K562 (cell line): ENCODE measurements around the gene AIDA. TPM values are rescaled to one million over a fixed set of nuclear protein-coding genes. Genes with fewer than 3 reads are reported as not detected.

ENCODE experiments used
- ARID3A ChIP-seq: IDR thresholded peaks from 2 replicates; pipeline ENCODE4 v1.6.1; 2012; ENCODE audit warnings: low read depth, low read length, improper control_type of control experiment, borderline replicate concordance
- CREB3 ChIP-seq: fragments of 450-650 bp; conservative IDR thresholded peaks from 2 replicates; pipeline ENCODE4 v1.6.1; 2016; ENCODE audit warnings: missing genetic modification characterization, low read depth, mild to moderate bottlenecking, missing compliant biosample characterization, moderate library complexity
- CREM ChIP-seq: IDR thresholded peaks from 2 replicates; pipeline ENCODE4 v1.6.1; 2014; ENCODE audit warnings: antibody characterized with exemption, low read depth
- EWSR1 ChIP-seq: fragments of 450-650 bp; IDR thresholded peaks from 2 replicates; pipeline ENCODE4 v1.6.1; 2018; ENCODE audit warnings: borderline replicate concordance, mild to moderate bottlenecking, low read depth, moderate library complexity; ENCODE audit not compliant: partially characterized antibody
- FOXK2 ChIP-seq, 2 experiments: fragments of 450-650 bp; IDR thresholded peaks in 1 of 2; conservative IDR thresholded peaks in 1 of 2; 2 replicates each; pipeline ENCODE4 v1.6.1; 2016; ENCODE audit warnings: low read depth in 2 of 2, mild to moderate bottlenecking in 1 of 2
- GTF2A2 ChIP-seq: IDR thresholded peaks from 2 replicates; pipeline ENCODE4 v1.6.1; 2016; ENCODE audit warnings: mild to moderate bottlenecking, missing genetic modification characterization, missing compliant biosample characterization
- HDAC1 ChIP-seq, 2 experiments: fragments of 450-650 bp; IDR thresholded peaks; 2 replicates each; pipeline ENCODE4 v1.6.1; 2016 to 2017; ENCODE audit warnings: inconsistent platforms in 1 of 2, mild to moderate bottlenecking in 1 of 2, moderate library complexity in 1 of 2
- HDAC2 ChIP-seq: fragments of 450-650 bp; IDR thresholded peaks from 2 replicates; pipeline ENCODE4 v1.6.1; 2016; ENCODE audit warnings: mild to moderate bottlenecking
- HSF4 ChIP-seq: fragments of 250-450 bp; sonication (Bioruptor Pico); IDR thresholded peaks from 2 replicates; pipeline ENCODE4 v2.1.2; 2022; ENCODE audit warnings: mild to moderate bottlenecking, moderate library complexity, borderline replicate concordance
- MCM5 ChIP-seq: fragments of 450-650 bp; IDR thresholded peaks from 2 replicates; pipeline ENCODE4 v1.6.1; 2016; ENCODE audit warnings: low read depth
- NFRKB ChIP-seq: fragments of 450-650 bp; IDR thresholded peaks from 2 replicates; pipeline ENCODE4 v1.6.1; 2016; ENCODE audit warnings: low read depth
- PHB2 ChIP-seq: fragments of 450-650 bp; IDR thresholded peaks from 2 replicates; pipeline ENCODE4 v1.6.1; 2017; ENCODE audit warnings: low read depth
- SAFB ChIP-seq: fragments of 200-400 bp; formaldehyde crosslinking; IDR thresholded peaks from 2 replicates; pipeline ENCODE4 v1.6.1; 2017; ENCODE audit warnings: low read depth, low read length, borderline replicate concordance
- TEAD2 ChIP-seq: fragments of 450-650 bp; IDR thresholded peaks from 2 replicates; pipeline ENCODE4 v1.6.1; 2016; ENCODE audit warnings: missing genetic modification characterization, control low read depth, missing compliant biosample characterization
- ZBTB11 ChIP-seq, 3 experiments: fragments of 200-800 bp in 1 of 3; fragments of 250-450 bp in 1 of 3; fragments of 450-650 bp in 1 of 3; sonication (Bioruptor Pico) in 1 of 3; sonication (Bioruptor generic) in 1 of 3; formaldehyde crosslinking in 1 of 3; IDR thresholded peaks; 2 replicates each; pipeline versions ENCODE4 v1.6.1 to v1.8.0; 2016 to 2022; ENCODE audit warnings: mild to moderate bottlenecking in 2 of 3, missing genetic modification characterization in 2 of 3, missing compliant biosample characterization in 1 of 3, moderate library complexity in 1 of 3
- ZBTB17 ChIP-seq: fragments of 450-650 bp; formaldehyde crosslinking; IDR thresholded peaks from 2 replicates; pipeline ENCODE4 v1.4.0; 2020; ENCODE audit warnings: mild to moderate bottlenecking
- ZNF512 ChIP-seq: IDR thresholded peaks from 2 replicates; pipeline ENCODE4 v1.6.1; 2016; ENCODE audit warnings: missing genetic modification characterization, missing compliant biosample characterization
- ZNF764 ChIP-seq: fragments of 250-450 bp; sonication (Bioruptor Pico); IDR thresholded peaks from 2 replicates; pipeline ENCODE4 v1.4.0; 2020; ENCODE audit warnings: low read depth, mild to moderate bottlenecking, moderate library complexity
- ZNF778 ChIP-seq: fragments of 450-650 bp; formaldehyde crosslinking; IDR thresholded peaks from 2 replicates; pipeline ENCODE4 v1.4.0; 2020; ENCODE audit warnings: mild to moderate bottlenecking, moderate library complexity
- polyA plus RNA-seq, 8 experiments: library from polyadenylated mRNA; depleted of rRNA in 4 of 8; stranded (reverse) in 5 of 8; unstranded in 3 of 8; fragments of >200 nt; fragmentation: Nextera tagmentation in 2 of 8; fragmentation: Illumina TruSeq in 1 of 8; extraction: Ambion mirVana in 2 of 8; extraction: Trizol in 1 of 8; gene quantifications; 2 replicates each; pipeline versions ENCODE4 v1.2.1 to v1.2.3, GENCODE V29; 2011 to 2014; ENCODE audit warnings: inconsistent platforms in 1 of 8, missing spikeins in 1 of 8
- total RNA-seq, 7 experiments: library from RNA; depleted of rRNA in 6 of 7; stranded (reverse); fragments of >200 nt in 6 of 7; fragmentation: Illumina TruSeq in 2 of 7; extraction: Trizol in 2 of 7; gene quantifications; 2 replicates each; pipeline versions ENCODE4 v1.2.1 to v1.2.3, GENCODE V29; 2011 to 2021; ENCODE audit warnings: low replicate concordance in 1 of 7

Gene AIDA
- total and polyA plus RNA-seq, 9 of the 15 experiments (the other 6 are each of a cell fraction or from before 2014, with no cell fraction given) = 18.2 to 77.9 (median 24.9) TPM

GRCh38 chr1:222711319-222712252 lies 705 bp downstream of the AIDA start (continued):
- no peak for TF ChIP-seq ZBTB11 (CRISPR knock-in tag; IDR thresholded peaks at IDR 0.05)
- TF ChIP-seq EWSR1 = no peak
- no peak for TF ChIP-seq NFRKB
- TF ChIP-seq CREB3 = no peak
- TF ChIP-seq ZNF512 (tag) = peak; percentile 32; the same call in 1 of the 2 replicates
- no peak for TF ChIP-seq ZNF778 (CRISPR knock-in tag)
- no peak for TF ChIP-seq TEAD2 (tag)
- no peak for TF ChIP-seq MCM5
- TF ChIP-seq CREM = peak; percentile 75
- no peak for TF ChIP-seq SAFB
- peak; percentile 88 for TF ChIP-seq ZBTB17 (CRISPR knock-in tag)
- 0 out of 2 replicates have a peak, but pooled peaks have one; percentile 8 for TF ChIP-seq PHB2
- TF ChIP-seq HSF4 (CRISPR knock-in tag) = no peak
- peak in 1 of 2 experiments; percentile 78; a peak in 1 of 4 replicates for TF ChIP-seq HDAC1 (IDR thresholded peaks at IDR 0.05)
- no peak for TF ChIP-seq ZNF764 (CRISPR knock-in tag)
- peak; percentile 41 to 51; a peak in 2 of 4 replicates for TF ChIP-seq FOXK2 (conservative IDR thresholded peaks at IDR 0.05 in 1 of 2, IDR thresholded peaks at IDR 0.05 in 1 of 2; ENCODE audit: low read depth in 2 of 2)
- no peak for TF ChIP-seq ARID3A
- TF ChIP-seq HDAC2 = peak; percentile 46; the same call in 1 of the 2 replicates
- TF ChIP-seq GTF2A2 (tag) = no peak
